Left ventricle myocardium superior (tissue), 1 donor: ENCODE results near the gene FHAD1. TPM values are rescaled to one million over a fixed set of nuclear protein-coding genes. Genes with fewer than 3 reads are reported as not detected.

ENCODE experiments used
- ATAC-seq: fragments of 200-7000 bp; cut with Tn5 transposase; one replicate; pipeline ENCODE4 v1.9.1; 2020; ENCODE audit warnings: mild to moderate bottlenecking, moderate library complexity
- DNase-seq: peaks from one replicate; pipeline ENCODE4 v3.0.0-alpha.2; 2020
- intact Hi-C: fragments of 100-400 bp; cut with micrococcal nuclease; formaldehyde crosslinking; loops from one replicate; pipeline ENCODE4 v1.11.0; 2022
- total RNA-seq: library from RNA; stranded (reverse); fragmentation: NEBNext Ultra II Directional; extraction: Animal tissue kit (Norgen Biotek cat#: 25700); gene quantifications from one replicate; pipeline ENCODE4 v1.2.1, GENCODE V29; 2021
- donor health status: DM: no; HTN: yes; CAD: no; lungs with severe emphysema.

FHAD1 gene
- total RNA-seq, 1 donor from 2014 or later: not detected

GRCh38 chr1:15435239-15436077, 188.4 kb downstream of the FHAD1 start:
- no peak for ATAC-seq
- DNase-seq: no peak
- intact Hi-C loops: no loop called here

- ATAC-seq: no peak
Measured at GRCh38 chr1:15436881-15437442, 189.9 kb downstream of the FHAD1 start.

GRCh38 chr1:15439325-15439724, 192.3 kb downstream of the FHAD1 start:
- no peak for ATAC-seq
- no peak for DNase-seq
- intact Hi-C loops: no loop called here

More at GRCh38 chr1:15436881-15437442, 189.9 kb downstream of the FHAD1 start:
- DNase-seq: no peak
- intact Hi-C loops: no loop called here

- ATAC-seq (no peak), DNase-seq (no peak)
- intact Hi-C loops: no loop called here
Measured at GRCh38 chr1:15440357-15440756, 193.3 kb downstream of the FHAD1 start.

GRCh38 chr1:15441247-15441646, 194.2 kb downstream of the FHAD1 start:
- intact Hi-C loops: no loop called here
- no peak for ATAC-seq
- DNase-seq: no peak

GRCh38 chr1:15442119-15442518, 195.1 kb downstream of the FHAD1 start:
- DNase-seq: no peak
- no peak for ATAC-seq
- intact Hi-C loops: no loop called here

GRCh38 chr1:15442759-15443158, 195.7 kb downstream of the FHAD1 start:
- ATAC-seq (no peak), DNase-seq (no peak)
- intact Hi-C loops: no loop called here

GRCh38 chr1:15443281-15443680, 196.3 kb downstream of the FHAD1 start:
- intact Hi-C loops: no loop called here
- ATAC-seq: no peak
- DNase-seq: no peak

- intact Hi-C loops: no loop called here
- no peak for DNase-seq
- peak; percentile 24 for ATAC-seq
Measured at GRCh38 chr1:15444468-15445389, 197.7 kb downstream of the FHAD1 start.

- no peak for ATAC-seq
- no peak for DNase-seq
- intact Hi-C loops: no loop called here
Measured at GRCh38 chr1:15445390-15446122, 198.5 kb downstream of the FHAD1 start.

GRCh38 chr1:15446212-15446611, 199.2 kb downstream of the FHAD1 start:
- ATAC-seq: no peak
- no peak for DNase-seq
- intact Hi-C loops: no loop called here

Other genes starting within 250 kb of the FHAD1 start
- gene TMEM51, start 93.5 kb upstream of the FHAD1 start, total RNA-seq: 4.9 TPM
- gene EFHD2, start 162.7 kb downstream of the FHAD1 start, total RNA-seq: 12.6 TPM
- gene CTRC, start 191.2 kb downstream of the FHAD1 start, total RNA-seq: not detected
- gene CELA2A, start 209.5 kb downstream of the FHAD1 start, total RNA-seq: not detected
- not detected for gene CELA2B, start 228.9 kb downstream of the FHAD1 start, total RNA-seq